B cell (primary cell): ENCODE data around the gene LSM3. TPM values are rescaled to one million over a fixed set of nuclear protein-coding genes. Genes with fewer than 3 reads are reported as not detected.
A peak's percentile ranks its signal among the peaks of the same experiment; 100 is the strongest.

Source experiments
- ATAC-seq: fragments of 200-7000 bp; cut with Tn5 transposase; one replicate; pipeline ENCODE4 v1.10.0; 2021; ENCODE audit warnings: low read depth, mild to moderate bottlenecking, moderate number of reproducible peaks, moderate library complexity
- CTCF ChIA-PET: fragments of 350-600 bp; sonication (Branson Sonifier 250); formaldehyde crosslinking; loops from one replicate; lab custom pipeline; 2021; ENCODE audit warnings: antibody characterized with exemption, inconsistent platforms; lab: Charles Lee
- POLR2A ChIA-PET: fragments of 350-600 bp; sonication (Branson Sonifier 250); formaldehyde crosslinking; loops from one replicate; lab custom pipeline; 2021; ENCODE audit warnings: antibody characterized with exemption; lab: Charles Lee
- DNase-seq: peaks from one replicate; pipeline ENCODE4 v3.0.0; 2013
- H2AFZ ChIP-seq: 2 replicates; pipeline ENCODE4 v1.6.1; 2012; ENCODE audit warnings: mild to moderate bottlenecking, low read depth, low read length; ENCODE audit not compliant: insufficient read depth, poor library complexity, severe bottlenecking
- H3K27ac ChIP-seq, 2 donors: 1 replicate in 1 of 2; 2 replicates in 1 of 2; pipeline ENCODE4 v1.5.1; 2012 to 2013; ENCODE audit warnings: low read length in 2 of 2, mild to moderate bottlenecking in 2 of 2, moderate library complexity in 1 of 2
- H3K27me3 ChIP-seq, 4 experiments: fragments of 200-600 bp in 1 of 4; sonication (generic) in 1 of 4; replicated peaks in 1 of 4; 1 replicate in 2 of 4; 2 replicates in 2 of 4; pipeline versions ENCODE4 v1.6.1 to v1.7.0; 2013 to 2016; ENCODE audit warnings: low read length in 3 of 4, mild to moderate bottlenecking in 2 of 4, mixed read lengths in 1 of 4, moderate library complexity in 1 of 4; ENCODE audit not compliant: insufficient read depth in 4 of 4, control insufficient read depth in 3 of 4; ENCODE audit errors: control extremely low read depth in 1 of 4
- H3K36me3 ChIP-seq, 2 experiments: replicated peaks in 1 of 2; 1 replicate in 1 of 2; 2 replicates in 1 of 2; pipeline versions ENCODE4 v1.6.1 to v1.7.1; 2013; ENCODE audit warnings: low read length in 1 of 2; ENCODE audit not compliant: insufficient read depth in 2 of 2, control insufficient read depth in 1 of 2; ENCODE audit errors: control extremely low read depth in 1 of 2, extremely low read depth in 1 of 2
- H3K4me1 ChIP-seq, 2 donors: fragments of 200-600 bp in 1 of 2; sonication (generic) in 1 of 2; 1 replicate in 1 of 2; 2 replicates in 1 of 2; pipeline versions ENCODE4 v1.5.1 to v1.6.1; 2013 to 2017; ENCODE audit warnings: low read length in 2 of 2; ENCODE audit not compliant: control insufficient read depth in 2 of 2, insufficient read depth in 2 of 2
- H3K4me2 ChIP-seq: replicated peaks from 2 replicates; pipeline ENCODE3; 2012; ENCODE audit warnings: mild to moderate bottlenecking, low read depth, low read length; ENCODE audit not compliant: poor library complexity, severe bottlenecking
- H3K4me3 ChIP-seq, 5 experiments: fragments of 200-600 bp in 1 of 5; sonication (generic) in 1 of 5; 1 replicate in 3 of 5; 2 replicates in 2 of 5; pipeline versions ENCODE4 v1.5.1 to v1.7.0; 2011 to 2016; ENCODE audit warnings: low read length in 4 of 5, mild to moderate bottlenecking in 4 of 5, low read depth in 2 of 5, control low read depth in 1 of 5, moderate library complexity in 1 of 5; ENCODE audit not compliant: insufficient read depth in 1 of 5; ENCODE audit errors: control extremely low read depth in 1 of 5, extremely low read depth in 1 of 5
- H3K79me2 ChIP-seq: fragments of 200-600 bp; sonication (generic); one replicate; pipeline ENCODE4 v1.6.0; 2016; ENCODE audit warnings: low read length; ENCODE audit not compliant: control insufficient read depth, insufficient read depth
- H3K9ac ChIP-seq: fragments of 200-600 bp; sonication (generic); 2 replicates; pipeline ENCODE4 v1.6.1; 2017; ENCODE audit warnings: mild to moderate bottlenecking, low read length, moderate library complexity
- H3K9me3 ChIP-seq, 3 donors: one replicate each; pipeline versions ENCODE4 v1.6.1 to v1.7.1; 2013; ENCODE audit warnings: low read length in 2 of 3; ENCODE audit not compliant: control insufficient read depth in 2 of 3, insufficient read depth in 1 of 3; ENCODE audit errors: control extremely low read depth in 1 of 3
- H4K20me1 ChIP-seq: 2 replicates; pipeline ENCODE4 v1.6.0; 2012; ENCODE audit warnings: mild to moderate bottlenecking, low read length; ENCODE audit not compliant: insufficient read depth, control insufficient read depth, poor library complexity, severe bottlenecking
- H3K27ac Mint-ChIP-seq: one replicate; pipeline ENCODE4 v1.8.0; 2021; ENCODE audit warnings: mixed read lengths
- H3K27me3 Mint-ChIP-seq: one replicate; pipeline ENCODE4 v1.8.0; 2021; ENCODE audit warnings: mixed read lengths
- H3K4me1 Mint-ChIP-seq: one replicate; pipeline ENCODE4 v1.8.0; 2021; ENCODE audit warnings: mixed read lengths
- H3K4me3 Mint-ChIP-seq: one replicate; pipeline ENCODE4 v1.8.0; 2021; ENCODE audit warnings: mixed read lengths
- H3K9me3 Mint-ChIP-seq: one replicate; pipeline ENCODE4 v1.8.0; 2022; ENCODE audit warnings: mixed read lengths; ENCODE audit not compliant: insufficient read depth
- CTCF ChIP-seq: fragments of 200-600 bp; IDR thresholded peaks from one replicate; pipeline ENCODE4 v1.8.0; 2022; ENCODE audit warnings: antibody characterized with exemption, mild to moderate bottlenecking
- EZH2 ChIP-seq: IDR thresholded peaks from 2 replicates; pipeline ENCODE4 v1.6.1; 2012; ENCODE audit warnings: borderline replicate concordance, low read depth, mild to moderate bottlenecking, moderate library complexity, low read length; ENCODE audit not compliant: insufficient read depth, poor library complexity, severe bottlenecking
- WGBS: methylation state at CpG from one replicate; pipeline ENCODE4 v1.1.5; 2013; ENCODE audit warnings: missing lambda C conversion rate; ENCODE audit not compliant: insufficient coverage; 5-methylcytosine and 5-hydroxymethylcytosine counted together
- intact Hi-C: fragments of 100-400 bp; cut with micrococcal nuclease; formaldehyde crosslinking; loops from one replicate; pipeline ENCODE4 v1.10.0; 2022
- polyA plus RNA-seq: library from polyadenylated mRNA; depleted of rRNA; stranded (reverse); fragments of >200 nt; gene quantifications from 2 replicates; pipeline ENCODE4 v1.2.3, GENCODE V29; 2012
- total RNA-seq, 2 donors: library from RNA; stranded (reverse); fragments of 120-200 nt in 1 of 2; gene quantifications; 1 replicate in 1 of 2; 2 replicates in 1 of 2; pipeline versions ENCODE4 v1.2.3 to v1.2.4, GENCODE V29; 2013 to 2022

Gene LSM3
- total and polyA plus RNA-seq, 2 donors (not counting 1 experiment from before 2014, with no cell fraction given), result 2.8 to 10.0 TPM

GRCh38 chr3:14144423-14145075, 34.1 kb upstream of the LSM3 start:
- peak overlapping the region; percentile 35 for H3K9ac ChIP-seq

More at GRCh38 chr3:14144423-14145075, 34.1 kb upstream of the LSM3 start:
- Mint-ChIP-seq H3K27me3 (no peaks in the 10 kb centered on the region), H3K4me3 (peak overlapping the region; percentile 65), H3K4me1 (peaks cover 17% of the 10 kb centered on the region), H3K9me3 (no peaks in the 10 kb centered on the region), H3K27ac (peak overlapping the region; percentile 96)
- POLR2A ChIA-PET, result interaction anchor here (1.0 to 2.2 kb wide), 2 partner anchors 20 to 34 kb away, joined by 6 to 7 read pairs; partner anchors contain the start of genes CHCHD4, LSM3, TMEM43 and XPC
- no peak for TF ChIP-seq EZH2
- no peak for TF ChIP-seq CTCF
- Histone ChIP-seq H3K27me3 (no peaks in the 10 kb centered on the region), H3K79me2 (no peaks in the 10 kb centered on the region), H3K27ac (peak overlapping the region; percentile 81 to 95), H3K9me3 (no peaks in the 10 kb centered on the region), H3K4me3 (peak overlapping the region in 1 of 5 experiments; percentile 73), H3K4me1 (peaks cover 18 to 21% of the 10 kb centered on the region in 2 donors), H4K20me1 (no peaks in the 10 kb centered on the region), H2AFZ (peak overlapping the region; percentile 20), H3K36me3 (peaks cover 0 to 70% of the 10 kb centered on the region in 2 experiments), H3K4me2 (peak overlapping the region; percentile 44)
- intact Hi-C loops, result loop anchor here (1.0 kb wide), 2 partner anchors 20 to 34 kb away; partner anchors contain the start of genes CHCHD4, LSM3 and XPC
- ATAC-seq, result peak; percentile 88
- CTCF ChIA-PET, result interaction anchor here (0.9 to 1.3 kb wide), 2 partner anchors 20 to 34 kb away, joined by 3 to 5 read pairs; partner anchors contain the start of genes CHCHD4, LSM3 and TMEM43
- 17% methylated on average over 1 of the region's 7 CpGs for WGBS
- peak; percentile 88 for DNase-seq
